Measurements from ENCODE around the gene DLG2.

- TF ChIP-seq CTCF (IDR thresholded peaks at IDR 0.05; ENCODE audit: low read depth, low read length, poor library complexity, severe bottlenecking), result no peak
- TF ChIP-seq EZH2phosphoT487 (IDR thresholded peaks at IDR 0.05; ENCODE audit: borderline replicate concordance, low read length), result no peak
Measured at GRCh38 chr11:85485902-85486301, 141.2 kb downstream of the DLG2 start.

Measured in DOHH2 (cell line).